ENCODE results near the gene UFL1. TPM values are rescaled to one million over a fixed set of nuclear protein-coding genes. Genes with fewer than 3 reads are reported as not detected.

UFL1 gene
- total RNA-seq, 1 donor from 2014 or later, result 20.7 TPM

- peaks cover under 1% of the 10 kb centered on the region for H3K4me1 Mint-ChIP-seq (ENCODE audit: low read depth)
- H3K4me3 Mint-ChIP-seq (ENCODE audit: low read depth), result no peak overlapping the region
- TF ChIP-seq CTCF (IDR thresholded peaks at IDR 0.05; ENCODE audit: unreplicated experiment), result no peak
- H3K36me3 Mint-ChIP-seq (ENCODE audit: insufficient read depth), result no peaks in the 10 kb centered on the region
- no peak overlapping the region for H3K27ac Mint-ChIP-seq
- no peaks in the 10 kb centered on the region for H3K27me3 Mint-ChIP-seq
- H3K9me3 Mint-ChIP-seq (ENCODE audit: low read depth), result no peaks in the 10 kb centered on the region
- DNase-seq (ENCODE audit: low spot score, unreplicated experiment), result no peak
These were observed 60.8 kb downstream of the UFL1 start for GRCh38 chr6:96582436-96582835.

- H3K4me3 Mint-ChIP-seq (ENCODE audit: low read depth), result no peak overlapping the region
- H3K9me3 Mint-ChIP-seq (ENCODE audit: low read depth), result no peaks in the 10 kb centered on the region
- no peak for TF ChIP-seq CTCF (IDR thresholded peaks at IDR 0.05; ENCODE audit: unreplicated experiment)
- no peaks in the 10 kb centered on the region for H3K4me1 Mint-ChIP-seq (ENCODE audit: low read depth)
- no peak overlapping the region for H3K27ac Mint-ChIP-seq
- H3K27me3 Mint-ChIP-seq, result no peaks in the 10 kb centered on the region
- DNase-seq (ENCODE audit: low spot score, unreplicated experiment), result no peak
- H3K36me3 Mint-ChIP-seq (ENCODE audit: insufficient read depth), result no peaks in the 10 kb centered on the region
These were observed 82.8 kb downstream of the UFL1 start for GRCh38 chr6:96604420-96604819.

Other genes starting within 250 kb of the UFL1 start
- gene FHL5, start 41.3 kb downstream of the UFL1 start, total RNA-seq, result not detected in 2 replicates